HG03064 (cell line): ENCODE results near the gene PLXNC1.

Experiments used
- ATAC-seq: cut with Tn5 transposase; IDR thresholded peaks from one replicate; pipeline ENCODE4 v1.9.1; 2021; ENCODE audit warnings: low read depth; ENCODE audit not compliant: unreplicated experiment

Gene PLXNC1

DNA sequence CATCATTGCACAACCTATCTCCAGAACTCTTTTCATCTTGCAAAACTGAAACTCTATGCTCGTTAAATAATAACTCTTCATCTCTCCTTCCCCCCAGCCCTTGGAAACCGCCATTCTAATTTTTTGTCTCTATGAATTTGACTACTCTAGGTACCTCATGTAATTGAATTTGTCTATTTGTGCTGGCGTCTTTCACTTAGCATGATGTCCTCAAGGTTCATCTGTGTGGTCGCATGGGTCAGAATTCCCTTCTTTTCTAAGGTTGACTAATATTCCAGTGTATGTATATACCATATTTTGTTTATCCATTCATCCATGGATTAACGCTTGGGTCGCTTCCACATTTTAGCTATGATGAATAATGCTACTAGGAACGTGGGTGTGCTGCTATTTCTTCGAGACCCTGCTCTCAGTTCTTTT, 80.1 kb downstream of the PLXNC1 start:
- ATAC-seq: no peak

DNA sequence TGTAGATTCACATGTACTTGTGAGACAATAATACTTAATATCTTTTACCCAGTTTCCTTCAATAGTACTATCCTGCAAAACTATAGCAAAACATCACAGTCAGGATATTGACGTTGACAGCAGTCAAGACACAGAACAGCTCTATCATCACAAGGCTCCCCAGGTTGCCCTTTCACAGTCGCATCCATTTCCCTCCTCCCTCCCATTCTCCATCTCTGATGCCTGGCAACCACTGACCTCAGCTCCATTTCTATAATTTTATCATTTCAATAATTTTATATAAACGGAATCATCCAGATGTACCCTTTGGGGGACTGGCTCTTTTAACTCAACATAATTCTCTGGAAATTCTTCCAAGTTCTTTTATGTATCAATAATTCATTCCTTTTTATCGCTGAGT, 81.5 kb downstream of the PLXNC1 start:
- no peak for ATAC-seq

DNA sequence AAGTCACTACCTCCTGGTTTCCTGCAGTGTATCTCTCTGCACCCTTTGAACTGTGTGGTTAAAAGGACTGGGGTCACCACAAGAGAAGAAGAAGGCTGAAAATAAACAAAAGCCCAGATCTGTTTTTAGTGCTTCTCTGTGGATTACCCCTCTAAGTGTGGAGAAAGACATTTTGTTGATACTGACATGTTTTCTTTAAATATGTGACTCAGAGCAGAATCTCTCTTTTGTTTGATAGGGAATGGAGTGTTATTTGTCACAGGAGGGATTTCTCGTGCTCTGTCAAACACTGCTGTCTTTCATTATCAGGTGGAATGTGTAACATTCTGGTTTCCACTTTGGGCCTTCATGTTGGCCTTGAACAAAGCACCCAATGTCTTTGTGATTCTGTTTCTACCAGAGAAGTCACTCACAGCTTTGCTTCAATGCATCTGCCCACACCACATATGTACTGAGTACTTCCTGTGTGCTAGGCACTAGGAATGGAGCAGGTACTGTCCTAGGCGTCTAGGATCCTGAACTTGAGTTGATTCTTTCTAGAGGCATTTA, 82.1 kb downstream of the PLXNC1 start:
- ATAC-seq: peak; percentile 71

DNA sequence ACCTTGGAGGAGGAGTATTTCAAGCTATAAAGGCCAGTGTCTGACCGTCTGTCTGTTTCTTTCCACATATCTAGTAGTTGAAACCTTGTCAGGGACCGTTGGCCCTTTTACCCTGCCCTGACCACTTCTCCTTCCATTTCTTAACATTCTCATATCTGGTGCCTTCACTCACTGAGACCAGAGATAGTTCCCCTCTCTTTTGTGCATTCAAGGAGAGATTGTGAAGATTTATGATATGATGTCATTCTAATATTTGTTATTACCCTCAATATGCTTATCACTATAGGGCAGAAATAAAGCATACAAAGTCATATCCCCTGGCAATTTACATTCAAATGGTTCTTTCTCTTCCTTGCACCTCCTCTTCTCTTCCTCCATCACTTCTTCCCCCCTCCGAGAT, 83.3 kb downstream of the PLXNC1 start:
- ATAC-seq: no peak

DNA sequence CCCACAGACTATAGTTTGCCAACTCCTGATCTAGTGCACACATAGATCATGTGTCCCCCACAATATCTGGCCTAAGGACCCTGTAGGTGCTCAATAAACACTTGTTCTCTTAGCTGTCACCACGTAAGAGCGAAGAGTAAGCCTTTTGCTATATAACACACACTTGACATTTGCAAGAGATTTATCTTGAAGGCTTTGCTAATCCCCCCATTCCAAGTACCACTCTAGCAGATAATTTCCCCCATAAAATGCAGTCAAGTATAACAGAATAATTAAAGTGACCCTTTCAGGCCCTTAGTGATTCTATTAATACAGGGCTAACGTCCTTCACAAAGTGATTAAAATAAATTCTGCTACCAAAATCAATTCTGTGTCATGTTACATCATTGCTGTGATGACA, 87.5 kb downstream of the PLXNC1 start:
- ATAC-seq: no peak

DNA sequence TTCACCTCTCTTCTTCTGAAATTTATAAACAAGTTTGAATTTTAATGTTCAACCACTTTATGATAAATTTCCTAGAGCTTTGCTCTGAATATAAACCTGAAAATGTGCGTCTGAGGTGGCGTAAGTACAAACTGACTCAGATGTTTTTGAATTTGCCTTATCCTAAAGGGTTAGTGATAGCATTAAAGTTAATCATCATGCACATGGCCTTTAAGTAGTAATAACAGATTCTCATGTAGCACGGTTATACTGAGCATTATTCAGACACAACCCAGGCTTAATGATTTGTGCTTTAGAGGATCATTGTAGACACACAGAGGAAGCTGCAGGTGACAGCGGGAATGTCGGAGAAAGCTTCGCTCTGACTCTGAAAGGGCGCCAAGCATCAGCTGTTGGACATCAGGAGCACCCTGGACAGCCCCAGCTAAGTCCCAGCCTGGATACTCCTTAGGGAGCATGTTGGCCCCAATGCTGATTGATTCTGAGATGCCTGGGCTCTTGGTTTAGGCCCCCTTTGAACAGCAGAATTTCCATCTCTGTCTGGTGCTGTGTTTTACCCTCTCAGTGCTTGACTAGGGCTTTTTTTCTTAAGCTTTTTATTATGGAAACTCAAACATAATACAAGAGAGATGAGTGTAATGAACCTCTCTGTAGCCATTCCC, 91.1 kb downstream of the PLXNC1 start:
- ATAC-seq: no peak

DNA sequence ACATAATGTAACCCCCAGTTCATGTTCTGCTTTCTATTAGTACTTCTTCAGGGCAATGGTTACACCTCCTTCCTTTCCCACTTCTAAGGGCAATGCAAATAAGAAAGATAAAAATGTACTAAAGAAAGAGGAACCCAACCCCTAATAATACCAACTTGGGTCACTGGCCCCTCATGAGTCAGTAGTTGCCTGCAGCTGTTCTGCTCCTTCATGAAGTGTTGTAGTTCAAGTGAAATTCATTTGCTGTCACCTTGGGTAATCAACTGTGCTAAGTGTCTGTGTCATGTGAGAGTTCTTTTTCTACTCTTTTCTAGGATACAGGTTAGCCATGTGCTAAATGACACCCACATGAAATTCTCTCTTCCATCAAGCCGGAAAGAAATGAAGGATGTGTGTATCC, 91.8 kb downstream of the PLXNC1 start:
- peak; percentile 84 for ATAC-seq

DNA sequence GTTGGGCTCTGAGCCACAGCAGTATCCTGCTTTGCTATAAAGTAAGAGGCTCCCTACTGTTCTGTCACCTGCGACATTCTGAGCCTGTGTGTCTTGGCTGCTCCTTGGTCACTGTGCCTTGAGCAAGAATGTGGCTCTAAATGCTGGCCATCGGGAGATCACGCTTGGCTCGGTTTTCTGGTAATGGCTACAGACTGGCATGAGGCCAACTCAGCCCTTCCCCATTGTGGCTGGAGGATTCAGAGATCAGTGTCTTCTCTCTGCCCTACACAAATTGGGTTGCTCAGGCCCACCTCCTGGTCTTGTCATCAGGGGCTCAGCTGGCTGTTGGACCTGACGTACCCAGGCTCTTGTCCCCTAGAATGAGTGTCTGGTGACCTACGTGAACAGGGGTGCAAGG, 94.5 kb downstream of the PLXNC1 start:
- no peak for ATAC-seq

DNA sequence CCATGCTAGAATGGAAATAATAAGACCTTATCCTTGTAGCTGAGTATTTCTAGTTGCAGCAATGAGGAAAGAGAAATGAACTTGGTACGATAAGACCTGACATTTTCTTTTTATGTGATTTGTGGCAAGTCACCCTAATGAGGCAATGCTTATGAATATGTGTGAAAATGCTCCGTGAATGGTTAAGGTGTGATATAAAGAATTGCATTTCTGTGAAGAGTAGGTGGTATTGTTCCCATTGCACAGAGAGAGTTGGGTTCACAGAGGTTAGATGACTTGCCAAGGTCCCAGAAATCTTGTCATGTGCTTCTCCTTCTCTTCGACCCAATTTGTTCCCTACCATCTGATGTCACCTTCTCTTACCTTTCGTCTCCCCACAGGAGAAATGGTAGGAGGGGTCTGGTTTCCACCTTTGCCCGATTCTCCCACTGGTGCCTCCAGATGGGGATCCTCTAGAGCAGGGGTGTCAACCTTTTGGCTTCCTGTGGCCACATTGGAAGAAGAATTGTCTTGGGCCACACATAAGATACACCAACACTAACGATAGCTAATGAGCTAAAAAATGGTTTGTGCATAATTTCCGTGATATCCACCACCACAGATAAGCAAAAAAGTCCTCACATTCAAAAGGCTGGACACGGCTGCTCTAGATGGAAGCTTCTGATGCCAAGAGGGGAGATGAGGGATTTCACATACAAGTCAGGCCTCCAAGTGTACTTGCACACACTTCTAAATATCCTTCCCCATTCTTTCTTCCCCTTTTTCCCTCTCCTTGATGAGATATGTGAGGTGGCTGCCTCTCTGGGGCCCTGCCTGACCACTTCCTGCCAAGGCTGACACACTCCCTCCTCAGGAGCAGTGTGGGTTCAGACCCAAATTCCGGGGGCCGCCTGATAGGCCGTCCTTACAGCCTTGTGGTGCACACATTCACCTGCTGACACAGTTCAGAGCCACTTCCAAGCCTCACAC, 96.1 kb downstream of the PLXNC1 start:
- peak; percentile 73 for ATAC-seq

DNA sequence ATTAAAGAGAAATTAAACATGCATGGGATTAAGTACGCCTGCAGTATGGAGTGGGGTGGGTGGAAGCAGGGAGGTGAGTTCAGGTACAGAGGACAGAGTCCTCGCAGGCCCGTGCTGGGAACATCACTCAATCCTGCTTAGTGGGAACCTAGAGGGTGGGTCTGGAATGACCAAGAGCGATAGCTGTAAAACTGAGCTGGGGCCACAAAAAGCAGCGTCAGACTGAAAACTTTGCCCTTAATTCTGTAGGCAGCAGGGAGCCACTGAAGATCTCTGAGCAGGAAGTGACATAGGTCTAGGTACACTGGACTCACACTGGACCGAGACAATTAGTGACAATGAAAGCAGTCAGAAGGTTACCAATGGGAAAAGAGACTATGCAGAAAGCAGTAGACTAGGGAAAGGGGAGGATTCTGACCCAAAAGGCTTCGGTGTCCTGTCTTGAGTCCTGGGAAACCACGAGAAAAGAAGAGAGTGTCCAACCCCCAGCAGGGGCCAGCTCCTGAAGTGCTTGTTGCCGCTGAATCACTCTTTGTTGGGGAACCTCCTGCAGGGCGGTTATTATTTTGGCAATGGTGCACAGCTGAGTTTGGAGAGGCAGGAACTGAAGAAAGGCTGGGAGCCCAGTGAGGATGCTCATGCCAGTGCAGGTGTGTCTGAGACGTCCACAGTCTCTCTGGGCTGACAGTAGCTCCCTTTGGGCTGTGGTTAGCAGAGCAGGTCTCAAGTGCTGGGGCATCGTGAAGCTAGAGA, 97.4 kb downstream of the PLXNC1 start:
- ATAC-seq: no peak

DNA sequence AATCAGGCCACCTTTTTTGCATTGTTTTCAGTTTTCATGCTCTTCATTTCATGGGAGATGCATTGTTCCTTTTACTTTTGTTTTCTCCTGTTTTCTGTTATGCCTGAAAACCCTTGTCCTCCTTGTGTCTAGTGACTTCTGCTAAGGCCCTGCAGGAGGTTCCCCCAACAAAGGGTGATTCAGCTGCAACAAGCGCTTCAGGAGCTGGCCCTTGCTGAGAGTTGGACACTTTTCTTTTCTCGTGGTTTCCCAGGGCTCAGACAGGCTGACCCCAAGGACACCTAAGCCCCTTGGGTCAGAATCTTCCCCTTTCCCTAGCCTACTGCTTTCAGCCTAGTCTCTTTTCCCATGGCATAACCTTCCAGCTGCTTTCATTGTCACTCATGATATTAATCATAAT, 98.9 kb downstream of the PLXNC1 start:
- no peak for ATAC-seq

DNA sequence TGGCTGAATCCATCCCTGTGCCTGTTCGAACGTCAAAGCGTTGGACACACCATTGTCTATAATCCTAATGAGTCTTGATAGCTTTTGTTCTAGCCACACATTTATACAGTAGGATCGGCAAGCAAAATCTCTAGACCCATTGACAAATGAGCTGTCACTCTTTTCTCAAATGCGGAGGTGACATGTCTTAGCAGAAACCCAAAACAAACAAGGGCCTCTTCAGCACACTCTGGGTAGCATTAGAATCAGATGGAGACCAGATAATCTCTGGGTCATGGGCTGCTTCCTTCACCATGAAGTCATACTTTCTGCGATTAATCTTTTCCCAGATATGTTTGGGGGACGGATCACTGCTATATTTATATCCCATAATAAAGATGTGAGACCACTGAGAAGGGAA, 100.2 kb downstream of the PLXNC1 start:
- no peak for ATAC-seq

DNA sequence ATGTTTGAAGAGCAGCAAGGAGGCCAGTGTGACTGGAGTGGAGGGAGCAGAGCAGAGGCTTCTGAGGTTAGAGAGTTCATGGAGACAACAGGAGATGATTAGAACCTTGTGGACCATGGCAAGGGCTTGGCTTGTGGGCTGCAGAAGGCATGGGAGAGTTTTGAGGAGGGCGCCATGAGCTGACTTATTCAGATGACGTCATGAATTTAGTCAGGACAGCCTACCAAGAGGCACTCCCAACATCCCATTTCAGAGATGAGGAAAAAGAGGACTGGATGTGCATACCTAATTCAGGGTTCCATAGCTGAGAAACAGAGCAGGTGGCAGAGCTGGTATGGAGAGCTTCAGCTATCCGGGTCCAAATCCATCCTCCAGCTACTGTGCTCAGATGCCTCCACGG, 101.8 kb downstream of the PLXNC1 start:
- no peak for ATAC-seq

DNA sequence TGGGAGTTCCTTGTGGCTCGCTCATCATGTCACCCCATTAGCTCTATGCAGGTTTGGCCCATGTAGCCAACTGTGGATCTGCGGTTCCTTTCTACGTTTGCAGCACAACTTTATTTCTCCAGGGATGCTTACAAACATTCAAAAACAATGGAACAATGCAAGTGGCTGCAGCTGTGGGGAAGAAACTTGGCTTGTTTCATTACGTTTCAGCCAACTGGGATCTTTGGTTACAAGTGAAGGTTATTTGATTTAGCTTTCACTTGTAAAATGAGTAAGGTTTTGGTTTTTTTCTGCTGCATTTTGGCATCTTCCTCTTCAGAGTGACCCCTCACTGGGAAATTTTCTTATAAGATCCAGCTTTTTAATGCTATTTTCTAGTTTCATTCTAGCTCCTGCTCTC, 105.9 kb downstream of the PLXNC1 start:
- ATAC-seq: no peak

DNA sequence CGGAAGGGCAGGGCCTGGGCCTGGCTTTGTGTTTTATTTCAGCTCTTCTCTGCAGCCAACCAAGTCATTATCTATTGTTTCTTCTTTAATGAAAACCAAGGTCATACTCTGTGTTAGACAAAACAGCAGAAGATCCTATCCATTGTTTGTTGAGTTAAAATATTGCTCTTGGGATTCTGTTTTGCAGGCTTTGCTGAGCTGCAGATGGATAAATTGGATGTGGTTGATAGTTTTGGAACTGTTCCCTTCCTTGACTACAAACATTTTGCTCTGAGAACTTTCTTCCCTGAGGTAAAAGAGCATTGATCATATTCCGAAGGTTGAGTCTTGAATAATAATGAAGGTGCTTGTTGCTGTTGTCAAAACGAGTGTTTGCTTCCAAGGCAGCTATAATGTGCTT, 106.6 kb downstream of the PLXNC1 start:
- ATAC-seq: no peak

DNA sequence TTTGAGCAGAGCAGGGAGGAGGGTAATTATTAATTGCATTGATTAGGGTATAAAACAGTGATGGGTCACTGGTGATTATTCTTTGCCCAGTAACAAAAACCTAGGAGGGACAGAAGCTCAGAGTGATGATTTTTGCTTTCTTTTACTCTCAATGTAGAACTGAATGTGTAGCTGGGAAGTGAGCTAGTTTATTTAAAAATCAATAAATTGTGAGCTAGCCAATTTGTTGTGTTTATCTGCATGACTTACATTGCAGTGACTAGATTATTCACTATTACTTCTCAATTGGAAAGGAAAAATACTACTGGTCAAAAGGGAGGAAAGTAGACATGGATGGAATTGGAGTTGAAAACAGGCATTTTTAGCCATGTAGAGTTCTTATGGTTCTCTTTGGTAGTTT, 107.1 kb downstream of the PLXNC1 start:
- ATAC-seq: no peak

DNA sequence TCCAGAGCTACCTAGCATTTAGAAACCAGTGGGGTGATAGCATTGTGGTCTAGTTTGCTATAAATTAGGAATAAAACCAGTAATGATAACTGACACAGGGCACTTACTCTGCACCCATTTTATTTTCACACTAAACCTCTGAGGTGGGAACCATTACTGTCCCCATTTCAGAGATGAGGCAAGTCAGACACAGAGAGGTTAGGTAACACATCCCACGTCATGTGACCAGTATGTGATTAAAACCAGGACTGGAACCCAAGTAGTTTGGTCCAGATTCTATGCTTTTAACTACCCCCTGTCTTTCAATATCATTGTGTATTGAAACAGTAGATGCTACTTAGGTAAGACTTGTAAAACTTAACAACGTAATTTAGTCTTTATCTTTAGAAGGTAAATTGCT, 110.2 kb downstream of the PLXNC1 start:
- ATAC-seq: no peak

DNA sequence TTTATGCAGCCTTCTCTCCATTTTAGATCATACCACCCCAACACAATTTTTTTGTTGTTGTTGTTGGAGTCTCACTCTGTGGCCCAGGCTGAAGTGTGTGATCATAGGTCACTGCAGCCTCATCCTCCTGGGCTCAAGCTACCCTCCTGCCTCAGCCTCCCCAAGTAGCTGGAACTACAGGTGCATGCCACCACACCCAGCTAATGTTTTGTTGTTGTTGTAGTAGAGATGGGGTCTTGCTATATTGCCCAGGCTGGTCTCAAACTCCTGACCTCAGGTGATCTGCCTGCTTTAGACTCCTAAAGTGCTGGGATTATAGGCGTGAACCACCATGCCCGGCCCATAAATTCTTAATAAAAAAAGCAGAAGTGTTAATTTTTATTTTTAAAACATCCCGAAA, 111.6 kb downstream of the PLXNC1 start:
- ATAC-seq: no peak

DNA sequence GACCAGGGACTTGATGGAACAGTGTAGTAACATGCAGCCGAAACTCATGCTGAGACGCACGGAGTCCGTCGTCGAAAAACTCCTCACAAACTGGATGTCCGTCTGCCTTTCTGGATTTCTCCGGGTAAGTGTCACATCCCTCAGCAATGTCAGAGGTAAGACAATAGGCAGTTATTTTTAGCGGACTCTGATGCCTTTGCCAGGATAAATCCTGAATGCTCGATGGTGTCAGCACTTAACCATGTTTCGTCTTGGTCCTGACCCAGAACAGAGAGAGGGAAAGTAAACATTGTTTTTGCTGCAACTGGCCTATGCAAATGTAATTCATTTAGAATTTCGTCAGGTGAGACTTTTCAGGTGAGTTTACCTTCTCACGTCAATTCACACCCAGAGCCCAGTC, 112.3 kb downstream of the PLXNC1 start:
- ATAC-seq: no peak

DNA sequence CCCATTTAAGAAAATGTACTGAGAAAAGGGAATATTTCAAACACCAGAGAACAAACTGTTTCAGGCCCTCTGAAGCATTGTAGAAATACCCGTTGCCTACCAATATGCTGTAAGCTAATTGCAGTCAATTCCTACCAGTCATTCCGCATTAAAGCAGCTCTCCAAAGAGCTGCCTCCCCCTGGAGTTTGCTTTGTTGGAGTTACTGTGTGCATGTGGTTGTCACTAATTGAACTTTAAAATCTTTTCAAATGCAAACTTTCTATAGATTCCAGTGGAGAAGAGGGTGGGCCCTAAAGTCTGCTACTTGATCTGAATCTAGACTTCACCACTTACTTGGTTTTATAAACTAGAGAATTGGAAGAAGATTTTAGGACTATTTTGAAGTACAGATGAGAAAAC, 112.7 kb downstream of the PLXNC1 start:
- no peak for ATAC-seq

DNA sequence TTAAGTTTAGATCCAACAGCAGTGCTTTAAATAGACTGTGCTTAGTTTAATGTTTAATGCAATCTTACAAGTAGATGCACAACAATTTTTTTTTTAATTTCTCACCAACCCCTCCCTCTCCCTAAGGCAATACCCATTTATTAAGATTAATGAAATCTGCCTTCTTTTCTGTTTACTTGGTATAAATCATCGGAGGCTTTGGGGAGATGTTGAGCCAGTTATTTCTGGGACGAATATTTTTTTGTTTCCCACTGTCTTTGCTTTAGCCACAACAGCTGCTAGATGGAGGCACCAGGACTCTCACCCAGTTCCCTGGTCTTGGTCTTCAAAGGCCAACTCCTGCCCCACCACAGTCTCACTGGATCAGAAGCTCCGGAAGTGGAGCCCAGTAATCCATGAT, 113.4 kb downstream of the PLXNC1 start:
- no peak for ATAC-seq
